DMS114 treated with DMSO at 0.1 percent for 48 hours (cell line): ENCODE data around the gene POR.
"Not testable (repeated sequence)": the region's sequence is repeated elsewhere in the genome, so short reads cannot be mapped to it uniquely, and the experiment has no call there.

Source experiments
- DNase-seq: peaks from one replicate; lab custom pipeline; 2025; ENCODE audit not compliant: unreplicated experiment; lab: John Stamatoyannopoulos, UW

Gene POR

GRCh38 chr7:76016191-76016947 lies 101.4 kb downstream of the POR start:
- DNase-seq: no peak

GRCh38 chr7:76018520-76018919 lies 103.6 kb downstream of the POR start:
- DNase-seq: not testable (repeated sequence)

DNA sequence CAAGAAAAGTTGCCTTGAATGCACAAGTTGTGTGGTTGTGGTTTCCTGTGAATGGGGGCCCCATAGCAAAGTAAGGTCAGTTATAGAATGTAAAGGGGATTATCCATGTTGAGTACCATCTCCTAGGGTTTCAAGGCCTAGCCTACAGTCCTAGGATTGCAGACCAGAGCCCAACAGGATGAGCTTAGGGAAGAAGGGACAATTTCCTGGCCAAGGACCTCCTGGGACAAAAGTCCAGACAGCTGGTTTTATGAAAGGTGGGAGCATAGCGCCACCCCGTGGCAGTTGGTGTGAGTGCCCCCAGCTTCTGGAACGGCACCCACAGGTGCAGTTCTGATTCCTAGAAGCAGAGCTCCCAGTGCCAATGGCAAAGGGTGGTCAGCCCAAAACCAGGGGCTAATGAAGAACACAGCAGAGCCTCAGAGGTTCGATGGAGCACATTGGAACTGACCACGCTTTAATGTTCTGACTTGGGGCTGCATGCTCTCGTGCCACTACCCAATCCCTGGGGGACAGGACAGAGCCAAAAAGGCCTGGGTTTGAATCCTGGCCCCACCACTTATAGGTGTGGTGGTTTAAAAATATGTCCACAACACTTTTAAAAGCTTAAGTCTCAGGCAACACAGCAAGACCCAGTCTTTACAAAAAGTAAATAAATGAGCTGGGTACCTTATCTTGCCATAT lies 105.2 kb downstream of the POR start:
- DNase-seq: peak; percentile 17

DNA sequence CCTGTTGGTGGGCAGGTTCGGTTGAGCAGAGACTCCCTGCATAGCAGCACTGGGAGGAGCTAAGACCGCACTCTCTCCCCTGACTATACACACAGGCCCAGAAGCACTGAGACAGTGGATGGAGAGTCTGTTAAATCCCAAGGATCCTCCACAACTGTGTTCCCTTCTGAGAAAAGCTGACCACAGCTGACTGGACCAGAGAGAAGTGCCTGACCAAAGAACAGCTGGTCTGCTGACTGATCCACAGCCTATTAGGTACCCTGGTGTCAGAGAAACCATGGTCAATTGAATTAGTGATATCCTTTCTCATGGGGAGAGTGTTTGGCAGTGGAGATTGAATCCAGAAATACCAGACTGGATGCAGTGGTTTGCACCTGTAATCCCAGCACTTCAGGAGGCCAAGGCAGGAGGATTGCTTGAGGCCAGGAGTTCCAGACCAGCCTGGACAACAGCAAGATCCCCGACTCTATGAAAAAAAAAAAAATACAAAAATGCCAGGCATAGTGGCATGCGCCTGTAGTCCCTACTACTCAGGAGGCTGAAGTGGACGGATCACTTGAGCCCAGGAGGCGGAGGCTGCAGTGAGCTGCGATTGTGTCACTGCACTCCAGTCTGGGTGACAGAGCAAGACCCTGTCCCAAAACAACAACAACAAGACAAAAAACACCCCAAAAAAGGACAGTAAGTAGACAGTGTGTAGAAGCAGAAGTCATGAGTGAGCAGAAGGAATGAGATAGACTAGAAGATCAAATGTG lies 107.2 kb downstream of the POR start:
- no peak for DNase-seq

GRCh38 chr7:76023002-76023401 lies 108.0 kb downstream of the POR start:
- DNase-seq: no peak

- DNase-seq: not testable (repeated sequence)
Measured at GRCh38 chr7:76029682-76030081, 114.7 kb downstream of the POR start.

GRCh38 chr7:76031964-76032363 lies 117.0 kb downstream of the POR start:
- DNase-seq: no peak
